Endodermal cell (in vitro differentiated cells): ENCODE data around the gene DPP6. TPM values are rescaled to one million over a fixed set of nuclear protein-coding genes. Genes with fewer than 3 reads are reported as not detected.

Experiments used
- DNase-seq: peaks from one replicate; pipeline ENCODE4 v3.0.0-alpha.2; 2017
- H3K27ac ChIP-seq: 2 replicates; pipeline ENCODE4 v1.5.1; 2013; ENCODE audit warnings: mild to moderate bottlenecking, low read depth, low read length, moderate library complexity
- H3K27me3 ChIP-seq: 2 replicates; pipeline ENCODE4 v1.6.1; 2013; ENCODE audit warnings: mild to moderate bottlenecking, low read length, moderate library complexity; ENCODE audit not compliant: insufficient read depth, control insufficient read depth, poor library complexity, severe bottlenecking
- H3K36me3 ChIP-seq: 2 replicates; pipeline ENCODE4 v1.7.0; 2013; ENCODE audit warnings: mild to moderate bottlenecking, low read length, moderate library complexity; ENCODE audit not compliant: control insufficient read depth, insufficient read depth
- H3K4me1 ChIP-seq: one replicate; pipeline ENCODE4 v1.7.0; 2013; ENCODE audit warnings: low read length; ENCODE audit not compliant: control insufficient read depth, insufficient read depth
- H3K4me3 ChIP-seq: 2 replicates; pipeline ENCODE4 v1.5.1; 2013; ENCODE audit warnings: mild to moderate bottlenecking, low read length, moderate library complexity
- H3K9ac ChIP-seq: 2 replicates; pipeline ENCODE4 v1.6.1; 2013; ENCODE audit warnings: mild to moderate bottlenecking, low read length, moderate library complexity; ENCODE audit not compliant: poor library complexity, severe bottlenecking; ENCODE audit errors: extremely low read depth
- H3K9me3 ChIP-seq: 2 replicates; pipeline ENCODE4 v1.6.1; 2013; ENCODE audit warnings: mild to moderate bottlenecking, low read length, moderate library complexity; ENCODE audit not compliant: control insufficient read depth
- H3K27ac Mint-ChIP-seq: 2 replicates; pipeline ENCODE4 v1.8.0; 2020; ENCODE audit warnings: mixed read lengths
- H3K27me3 Mint-ChIP-seq: 2 replicates; pipeline ENCODE4 v1.8.0; 2021; ENCODE audit warnings: mild to moderate bottlenecking, mixed read lengths; ENCODE audit not compliant: insufficient read depth
- H3K36me3 Mint-ChIP-seq: 2 replicates; pipeline ENCODE4 v1.8.0; 2020; ENCODE audit warnings: low read depth, mixed read lengths
- H3K4me1 Mint-ChIP-seq: 2 replicates; pipeline ENCODE4 v1.8.0; 2020; ENCODE audit warnings: mixed read lengths
- H3K4me3 Mint-ChIP-seq: 2 replicates; pipeline ENCODE4 v1.8.0; 2020; ENCODE audit warnings: mild to moderate bottlenecking, moderate library complexity, mixed read lengths
- H3K9me3 Mint-ChIP-seq: 2 replicates; pipeline ENCODE4 v1.8.0; 2020; ENCODE audit warnings: mild to moderate bottlenecking, mixed read lengths
- CTCF ChIP-seq: fragments of 200-600 bp; sonication (generic); conservative IDR thresholded peaks from 2 replicates; pipeline ENCODE4 v1.5.0; 2021; ENCODE audit warnings: antibody characterized with exemption, mild to moderate bottlenecking
- WGBS, 2 experiments: methylation state at CpG; one replicate each; pipeline versions ENCODE4 v1.1.5 to v1.1.7; 2013; ENCODE audit warnings: missing lambda C conversion rate in 2 of 2, mixed read lengths in 1 of 2; ENCODE audit not compliant: insufficient coverage in 1 of 2, insufficient read length in 1 of 2; 5-methylcytosine and 5-hydroxymethylcytosine counted together
- total RNA-seq, 2 donors: library from RNA; stranded (reverse); fragmentation: NEBNext Ultra II Directional in 1 of 2; extraction: Animal tissue kit (Norgen Biotek cat#: 25700) in 1 of 2; gene quantifications; 2 replicates in 1 of 2; 3 replicates in 1 of 2; pipeline ENCODE4 v1.2.1, GENCODE V29; 2021

DPP6 gene
- total RNA-seq, 2 donors from 2014 or later = 1.7 to 3.0 TPM

GRCh38 chr7:154388412-154388811 lies 336.2 kb downstream of the DPP6 start:
- Histone ChIP-seq H3K9me3 (no peaks in the 10 kb centered on the region), H3K36me3 (no peaks in the 10 kb centered on the region), H3K9ac (no peak overlapping the region), H3K27ac (no peak overlapping the region), H3K27me3 (no peaks in the 10 kb centered on the region), H3K4me3 (no peak overlapping the region), H3K4me1 (no peaks in the 10 kb centered on the region)
- DNase-seq = no peak
- Mint-ChIP-seq H3K36me3 (no peaks in the 10 kb centered on the region), H3K4me1 (peaks cover 7% of the 10 kb centered on the region), H3K9me3 (no peaks in the 10 kb centered on the region), H3K4me3 (no peak overlapping the region), H3K27ac (no peak overlapping the region), H3K27me3 (peaks cover 4% of the 10 kb centered on the region)
- no peak for TF ChIP-seq CTCF
- WGBS, 2 experiments = 93% methylated on average over 4 of the region's 4 CpGs; no CpG with 5 or more reads in 1 of the 2 experiments

GRCh38 chr7:154388999-154389398 lies 336.8 kb downstream of the DPP6 start:
- H3K4me1 Mint-ChIP-seq = peaks cover 7% of the 10 kb centered on the region
- H3K27ac Mint-ChIP-seq = no peak overlapping the region
- H3K27me3 Mint-ChIP-seq = peaks cover 4% of the 10 kb centered on the region
- no peaks in the 10 kb centered on the region for H3K36me3 Mint-ChIP-seq
- H3K9me3 Mint-ChIP-seq = no peaks in the 10 kb centered on the region
- Histone ChIP-seq H3K36me3 (no peaks in the 10 kb centered on the region), H3K9ac (no peak overlapping the region), H3K4me3 (no peak overlapping the region), H3K9me3 (no peaks in the 10 kb centered on the region), H3K4me1 (no peaks in the 10 kb centered on the region), H3K27me3 (no peaks in the 10 kb centered on the region), H3K27ac (no peak overlapping the region)
- H3K4me3 Mint-ChIP-seq = no peak overlapping the region
- TF ChIP-seq CTCF = no peak
- WGBS, 2 experiments = 85 to 89% methylated on average over 6 to 10 of the region's 10 CpGs
- DNase-seq = no peak

- no peaks in the 10 kb centered on the region for H3K9me3 Mint-ChIP-seq
- H3K4me3 Mint-ChIP-seq = no peak overlapping the region
- H3K27ac Mint-ChIP-seq = no peak overlapping the region
- 92 to 97% methylated on average over 15 to 17 of the region's 17 CpGs for WGBS, 2 experiments
- no peaks in the 10 kb centered on the region for H3K36me3 ChIP-seq
- H3K9me3 ChIP-seq = no peaks in the 10 kb centered on the region
- H3K36me3 Mint-ChIP-seq = no peaks in the 10 kb centered on the region
- TF ChIP-seq CTCF = no peak
- H3K9ac ChIP-seq = no peak overlapping the region
- no peak for DNase-seq
- H3K4me1 Mint-ChIP-seq = peaks cover 7% of the 10 kb centered on the region
- no peak overlapping the region for H3K4me3 ChIP-seq
- no peak overlapping the region for H3K27ac ChIP-seq
- no peaks in the 10 kb centered on the region for H3K4me1 ChIP-seq
- H3K27me3 ChIP-seq = no peaks in the 10 kb centered on the region
- peaks cover 4% of the 10 kb centered on the region for H3K27me3 Mint-ChIP-seq
Observed at GRCh38 chr7:154390961-154391360, 338.8 kb downstream of the DPP6 start.
